Loucy (cell line): Measurements from ENCODE around the gene CBLC.

ENCODE experiments used
- H2AFZ ChIP-seq: fragments of 200-600 bp; sonication (generic); 2 replicates; pipeline ENCODE4 v1.6.0; 2016; ENCODE audit warnings: antibody characterized with exemption, mild to moderate bottlenecking, low read length, moderate library complexity
- H3F3A ChIP-seq: fragments of 200-600 bp; 2 replicates; pipeline ENCODE4 v1.6.0; 2016; ENCODE audit warnings: antibody characterized with exemption, low read depth, mild to moderate bottlenecking
- H3K27me3 ChIP-seq: fragments of 200-600 bp; sonication (generic); 2 replicates; pipeline ENCODE4 v1.6.1; 2014; ENCODE audit warnings: low read length, mild to moderate bottlenecking; ENCODE audit not compliant: insufficient read depth, poor library complexity, severe bottlenecking
- H3K36me3 ChIP-seq: fragments of 200-600 bp; sonication (generic); 2 replicates; pipeline ENCODE4 v1.6.1; 2016; ENCODE audit warnings: low read length; ENCODE audit not compliant: insufficient read depth
- H3K4me1 ChIP-seq: fragments of 200-600 bp; sonication (generic); 2 replicates; pipeline ENCODE4 v1.5.1; 2014; ENCODE audit warnings: low read length, mild to moderate bottlenecking; ENCODE audit not compliant: insufficient read depth, poor library complexity, severe bottlenecking
- H3K4me2 ChIP-seq: fragments of 200-600 bp; sonication (generic); 2 replicates; pipeline ENCODE4 v1.6.0; 2014; ENCODE audit warnings: antibody characterized with exemption, low read length, low read depth, mild to moderate bottlenecking; ENCODE audit not compliant: poor library complexity, severe bottlenecking
- H3K4me3 ChIP-seq: fragments of 200-600 bp; sonication (generic); 2 replicates; pipeline ENCODE4 v1.5.1; 2014; ENCODE audit warnings: low read length, mild to moderate bottlenecking, mixed read lengths; ENCODE audit not compliant: poor library complexity, severe bottlenecking
- H3K79me2 ChIP-seq: fragments of 200-600 bp; sonication (generic); 2 replicates; pipeline ENCODE4 v1.6.1; 2014; ENCODE audit warnings: low read length; ENCODE audit not compliant: insufficient read depth
- H3K9ac ChIP-seq: fragments of 200-600 bp; sonication (generic); 2 replicates; pipeline ENCODE4 v1.6.0; 2014; ENCODE audit warnings: mild to moderate bottlenecking, low read depth, low read length, moderate library complexity; ENCODE audit not compliant: poor library complexity, severe bottlenecking
- H3K9me2 ChIP-seq: fragments of 200-600 bp; sonication (generic); replicated peaks from 2 replicates; pipeline ENCODE4 v1.6.1; 2016; ENCODE audit warnings: low read depth, low read length, mixed read lengths
- H3K9me3 ChIP-seq: fragments of 200-600 bp; sonication (generic); 2 replicates; pipeline ENCODE4 v1.6.1; 2014; ENCODE audit warnings: mild to moderate bottlenecking, antibody characterized with exemption, low read length, low read depth; ENCODE audit not compliant: insufficient read depth
- H4K20me1 ChIP-seq: fragments of 200-600 bp; sonication (generic); 2 replicates; pipeline ENCODE4 v1.6.0; 2014; ENCODE audit warnings: antibody characterized with exemption, low read length, mild to moderate bottlenecking; ENCODE audit not compliant: insufficient read depth, poor library complexity, severe bottlenecking
- CTCF ChIP-seq: fragments of 200-600 bp; sonication (generic); conservative IDR thresholded peaks from 2 replicates; pipeline ENCODE4 v1.5.1; 2014; ENCODE audit warnings: mild to moderate bottlenecking, antibody characterized with exemption, low read length
- EZH2phosphoT487 ChIP-seq: fragments of 200-600 bp; IDR thresholded peaks from 2 replicates; pipeline ENCODE4 v1.6.1; 2018; ENCODE audit warnings: antibody characterized with exemption, mild to moderate bottlenecking, moderate library complexity, borderline replicate concordance

CBLC gene

GRCh38 chr19:44752816-44753625 is 24.7 kb upstream of the CBLC start:
- peak overlapping the region; percentile 90 for H3K4me2 ChIP-seq
- peaks cover 12% of the 10 kb centered on the region; the same call in 1 of the 2 replicates for H3K79me2 ChIP-seq
- H3K4me3 ChIP-seq: peak overlapping the region; percentile 82
- peaks cover 4% of the 10 kb centered on the region; the same call in 1 of the 2 replicates for H3F3A ChIP-seq
- TF ChIP-seq EZH2phosphoT487: no peak
- 0 out of 2 replicates have a peak, but pooled peaks have one; percentile 18 for TF ChIP-seq CTCF
- H4K20me1 ChIP-seq: peaks cover 4% of the 10 kb centered on the region
- no peaks in the 10 kb centered on the region for H3K9me3 ChIP-seq
- no peaks in the 10 kb centered on the region for H3K27me3 ChIP-seq
- no peak overlapping the region for H2AFZ ChIP-seq
- H3K36me3 ChIP-seq: no peaks in the 10 kb centered on the region
- peaks cover 41% of the 10 kb centered on the region for H3K4me1 ChIP-seq
- no peaks in the 10 kb centered on the region for H3K9me2 ChIP-seq
- H3K9ac ChIP-seq: peak overlapping the region; percentile 4

- no peaks in the 10 kb centered on the region for H3K9me3 ChIP-seq
- H3K79me2 ChIP-seq: peaks cover 12% of the 10 kb centered on the region; the same call in 1 of the 2 replicates
- H4K20me1 ChIP-seq: peaks cover 4% of the 10 kb centered on the region
- no peaks in the 10 kb centered on the region for H3K9me2 ChIP-seq
- H3K27me3 ChIP-seq: no peaks in the 10 kb centered on the region
- peaks cover 40% of the 10 kb centered on the region for H3K4me1 ChIP-seq
- H3F3A ChIP-seq: peaks cover 4% of the 10 kb centered on the region; the same call in 1 of the 2 replicates
- H3K4me2 ChIP-seq: peak overlapping the region; percentile 90
- H2AFZ ChIP-seq: peak overlapping the region; percentile 13; the same call in 1 of the 2 replicates
- H3K4me3 ChIP-seq: peak overlapping the region; percentile 82
- no peaks in the 10 kb centered on the region for H3K36me3 ChIP-seq
- H3K9ac ChIP-seq: peak overlapping the region; percentile 82
- TF ChIP-seq EZH2phosphoT487 (no peak), CTCF (no peak)
These were observed 24.1 kb upstream of the CBLC start for GRCh38 chr19:44753626-44753931.

- no peaks in the 10 kb centered on the region for H3K9me2 ChIP-seq
- H2AFZ ChIP-seq: peak overlapping the region; percentile 13; the same call in 1 of the 2 replicates
- peak overlapping the region; percentile 90 for H3K4me2 ChIP-seq
- no peak for TF ChIP-seq EZH2phosphoT487
- TF ChIP-seq CTCF: no peak
- H4K20me1 ChIP-seq: peaks cover 4% of the 10 kb centered on the region
- H3K4me3 ChIP-seq: peak overlapping the region; percentile 82
- peaks cover 38% of the 10 kb centered on the region for H3K4me1 ChIP-seq
- peaks cover 10% of the 10 kb centered on the region; the same call in 1 of the 2 replicates for H3K79me2 ChIP-seq
- no peaks in the 10 kb centered on the region for H3K9me3 ChIP-seq
- H3K9ac ChIP-seq: peak overlapping the region; percentile 82
- peaks cover 4% of the 10 kb centered on the region; the same call in 1 of the 2 replicates for H3F3A ChIP-seq
- no peaks in the 10 kb centered on the region for H3K27me3 ChIP-seq
- no peaks in the 10 kb centered on the region for H3K36me3 ChIP-seq
These were observed 23.5 kb upstream of the CBLC start for GRCh38 chr19:44753932-44754749.
